ENCODE results near the gene NDUFC1.
A peak's percentile ranks its signal among the peaks of the same experiment; 100 is the strongest.
"Not testable (repeated sequence)": the region's sequence is repeated elsewhere in the genome, so short reads cannot be mapped to it uniquely, and the experiment has no call there.

The NDUFC1 gene

GRCh38 chr4:139317635-139318034 is 15.4 kb upstream of the NDUFC1 start:
- Histone ChIP-seq H3K36me3 (ENCODE audit: control insufficient read depth in 2 of 2, insufficient read depth in 2 of 2, low read length in 2 of 2) (no peaks in the 10 kb centered on the region), H3K4me1 (ENCODE audit: control insufficient read depth in 2 of 2, insufficient read depth in 2 of 2, low read length in 2 of 2) (peaks cover 6 to 8% of the 10 kb centered on the region in 2 donors), H3K27me3 (ENCODE audit: control insufficient read depth in 2 of 2, insufficient read depth in 2 of 2, low read length in 2 of 2) (no peaks in the 10 kb centered on the region), H3K9ac (ENCODE audit: low read depth in 1 of 2, low read length in 2 of 2) (no peak overlapping the region), H3K27ac (ENCODE audit: low read depth in 2 of 2, low read length in 2 of 2) (no peak overlapping the region), H3K9me3 (ENCODE audit: control insufficient read depth in 2 of 2, low read length in 2 of 2) (no peaks in the 10 kb centered on the region), H3K4me3 (ENCODE audit: low read length in 2 of 2) (no peak overlapping the region)

- Histone ChIP-seq H3K27me3 (ENCODE audit: control insufficient read depth in 2 of 2, insufficient read depth in 2 of 2, low read length in 2 of 2) (no peaks in the 10 kb centered on the region), H3K9me3 (ENCODE audit: control insufficient read depth in 2 of 2, low read length in 2 of 2) (no peaks in the 10 kb centered on the region), H3K27ac (ENCODE audit: low read depth in 2 of 2, low read length in 2 of 2) (no peak overlapping the region), H3K36me3 (ENCODE audit: control insufficient read depth in 2 of 2, insufficient read depth in 2 of 2, low read length in 2 of 2) (no peaks in the 10 kb centered on the region), H3K9ac (ENCODE audit: low read depth in 1 of 2, low read length in 2 of 2) (no peak overlapping the region), H3K4me3 (ENCODE audit: low read length in 2 of 2) (no peak overlapping the region), H3K4me1 (ENCODE audit: control insufficient read depth in 2 of 2, insufficient read depth in 2 of 2, low read length in 2 of 2) (peaks cover 6 to 8% of the 10 kb centered on the region in 2 donors)
Measured at GRCh38 chr4:139316733-139317132, 14.5 kb upstream of the NDUFC1 start.

- Histone ChIP-seq H3K9ac (ENCODE audit: low read depth in 1 of 2, low read length in 2 of 2) (no peak overlapping the region), H3K27ac (ENCODE audit: low read depth in 2 of 2, low read length in 2 of 2) (peak overlapping the region in 1 of 2 donors; percentile 21), H3K4me1 (ENCODE audit: control insufficient read depth in 2 of 2, insufficient read depth in 2 of 2, low read length in 2 of 2) (peaks cover 6 to 8% of the 10 kb centered on the region in 2 donors), H3K9me3 (ENCODE audit: control insufficient read depth in 2 of 2, low read length in 2 of 2) (no peaks in the 10 kb centered on the region), H3K36me3 (ENCODE audit: control insufficient read depth in 2 of 2, insufficient read depth in 2 of 2, low read length in 2 of 2) (no peaks in the 10 kb centered on the region), H3K27me3 (ENCODE audit: control insufficient read depth in 2 of 2, insufficient read depth in 2 of 2, low read length in 2 of 2) (no peaks in the 10 kb centered on the region), H3K4me3 (ENCODE audit: low read length in 2 of 2) (peak overlapping the region in 1 of 2 donors; percentile 26)
Measured at GRCh38 chr4:139315221-139315675, 13.0 kb upstream of the NDUFC1 start.

- Histone ChIP-seq H3K4me1 (ENCODE audit: control insufficient read depth in 2 of 2, insufficient read depth in 2 of 2, low read length in 2 of 2) (peaks cover 6 to 8% of the 10 kb centered on the region in 2 donors), H3K9me3 (ENCODE audit: control insufficient read depth in 2 of 2, low read length in 2 of 2) (no peaks in the 10 kb centered on the region), H3K9ac (ENCODE audit: low read depth in 1 of 2, low read length in 2 of 2) (no peak overlapping the region), H3K27me3 (ENCODE audit: control insufficient read depth in 2 of 2, insufficient read depth in 2 of 2, low read length in 2 of 2) (no peaks in the 10 kb centered on the region), H3K27ac (ENCODE audit: low read depth in 2 of 2, low read length in 2 of 2) (no peak overlapping the region), H3K4me3 (ENCODE audit: low read length in 2 of 2) (no peak overlapping the region), H3K36me3 (ENCODE audit: control insufficient read depth in 2 of 2, insufficient read depth in 2 of 2, low read length in 2 of 2) (no peaks in the 10 kb centered on the region)
Measured at GRCh38 chr4:139314047-139314800, 11.9 kb upstream of the NDUFC1 start.

GRCh38 chr4:139313414-139313813 is 11.1 kb upstream of the NDUFC1 start:
- H3K9me3 ChIP-seq (ENCODE audit: control insufficient read depth in 2 of 2, low read length in 2 of 2); H3K27me3 ChIP-seq (ENCODE audit: control insufficient read depth in 2 of 2, insufficient read depth in 2 of 2, low read length in 2 of 2); H3K27ac ChIP-seq (ENCODE audit: low read depth in 2 of 2, low read length in 2 of 2); H3K4me3 ChIP-seq (ENCODE audit: low read length in 2 of 2); H3K9ac ChIP-seq (ENCODE audit: low read depth in 1 of 2, low read length in 2 of 2); H3K4me1 ChIP-seq (ENCODE audit: control insufficient read depth in 2 of 2, insufficient read depth in 2 of 2, low read length in 2 of 2); H3K36me3 ChIP-seq (ENCODE audit: control insufficient read depth in 2 of 2, insufficient read depth in 2 of 2, low read length in 2 of 2): not testable (repeated sequence)

- Histone ChIP-seq H3K36me3 (ENCODE audit: control insufficient read depth in 2 of 2, insufficient read depth in 2 of 2, low read length in 2 of 2) (no peaks in the 10 kb centered on the region), H3K9ac (ENCODE audit: low read depth in 1 of 2, low read length in 2 of 2) (no peak overlapping the region), H3K27me3 (ENCODE audit: control insufficient read depth in 2 of 2, insufficient read depth in 2 of 2, low read length in 2 of 2) (no peaks in the 10 kb centered on the region), H3K27ac (ENCODE audit: low read depth in 2 of 2, low read length in 2 of 2) (no peak overlapping the region), H3K4me3 (ENCODE audit: low read length in 2 of 2) (no peak overlapping the region), H3K9me3 (ENCODE audit: control insufficient read depth in 2 of 2, low read length in 2 of 2) (no peaks in the 10 kb centered on the region), H3K4me1 (ENCODE audit: control insufficient read depth in 2 of 2, insufficient read depth in 2 of 2, low read length in 2 of 2) (peaks cover 6 to 8% of the 10 kb centered on the region in 2 donors)
Measured at GRCh38 chr4:139312552-139313332, 10.5 kb upstream of the NDUFC1 start.

- no peaks in the 10 kb centered on the region for H3K36me3 ChIP-seq (ENCODE audit: control insufficient read depth in 2 of 2, insufficient read depth in 2 of 2, low read length in 2 of 2)
- H3K9ac ChIP-seq (ENCODE audit: low read depth in 1 of 2, low read length in 2 of 2), result no peak overlapping the region
Measured at GRCh38 chr4:139311909-139312308, 9.6 kb upstream of the NDUFC1 start.

GRCh38 chr4:139304920-139305319 is 2.6 kb upstream of the NDUFC1 start:
- H3K9me3 ChIP-seq (ENCODE audit: control insufficient read depth in 2 of 2, low read length in 2 of 2), result no peaks in the 10 kb centered on the region
- H3K4me1 ChIP-seq (ENCODE audit: control insufficient read depth in 2 of 2, insufficient read depth in 2 of 2, low read length in 2 of 2), result peaks cover 12 to 16% of the 10 kb centered on the region in 2 donors
- H3K36me3 ChIP-seq (ENCODE audit: control insufficient read depth in 2 of 2, insufficient read depth in 2 of 2, low read length in 2 of 2), result peaks cover 0 to 2% of the 10 kb centered on the region in 2 donors
- H3K27ac ChIP-seq (ENCODE audit: low read depth in 2 of 2, low read length in 2 of 2), result no peak overlapping the region
- H3K9ac ChIP-seq (ENCODE audit: low read depth in 1 of 2, low read length in 2 of 2), result no peak overlapping the region
- H3K4me3 ChIP-seq (ENCODE audit: low read length in 2 of 2), result no peak overlapping the region
- H3K27me3 ChIP-seq (ENCODE audit: control insufficient read depth in 2 of 2, insufficient read depth in 2 of 2, low read length in 2 of 2), result no peaks in the 10 kb centered on the region

More at GRCh38 chr4:139311909-139312308, 9.6 kb upstream of the NDUFC1 start:
- Histone ChIP-seq H3K27ac (ENCODE audit: low read depth in 2 of 2, low read length in 2 of 2) (no peak overlapping the region), H3K4me3 (ENCODE audit: low read length in 2 of 2) (no peak overlapping the region), H3K27me3 (ENCODE audit: control insufficient read depth in 2 of 2, insufficient read depth in 2 of 2, low read length in 2 of 2) (no peaks in the 10 kb centered on the region), H3K9me3 (ENCODE audit: control insufficient read depth in 2 of 2, low read length in 2 of 2) (no peaks in the 10 kb centered on the region), H3K4me1 (ENCODE audit: control insufficient read depth in 2 of 2, insufficient read depth in 2 of 2, low read length in 2 of 2) (peaks cover 6 to 8% of the 10 kb centered on the region in 2 donors)

- H3K27me3 ChIP-seq (ENCODE audit: control insufficient read depth in 2 of 2, insufficient read depth in 2 of 2, low read length in 2 of 2), result no peaks in the 10 kb centered on the region
- H3K4me1 ChIP-seq (ENCODE audit: control insufficient read depth in 2 of 2, insufficient read depth in 2 of 2, low read length in 2 of 2), result peaks cover 12 to 23% of the 10 kb centered on the region in 2 donors
Measured at GRCh38 chr4:139301113-139301820, 1.0 kb downstream of the NDUFC1 start, which contains the start of gene NAA15. TSS of gene NAA15 (plus strand) at chr4:139301505. CDS start at chr4:139301778, 273 bp downstream.

More at GRCh38 chr4:139301113-139301820, 1.0 kb downstream of the NDUFC1 start, which contains the start of gene NAA15:
- H3K9me3 ChIP-seq (ENCODE audit: control insufficient read depth in 2 of 2, low read length in 2 of 2), result no peaks in the 10 kb centered on the region
- peak within 1 kb of the TSS; percentile 93 to 98 for H3K27ac ChIP-seq (ENCODE audit: low read depth in 2 of 2, low read length in 2 of 2)
- peak within 1 kb of the TSS; percentile 84 to 99 for H3K4me3 ChIP-seq (ENCODE audit: low read length in 2 of 2)
- peaks cover 0 to 2% of the 10 kb centered on the region in 2 donors for H3K36me3 ChIP-seq (ENCODE audit: control insufficient read depth in 2 of 2, insufficient read depth in 2 of 2, low read length in 2 of 2)
- peak within 1 kb of the TSS; percentile 92 to 96 for H3K9ac ChIP-seq (ENCODE audit: low read depth in 1 of 2, low read length in 2 of 2)

Data from mucosa of rectum (tissue), 2 donors.